Glutamatergic neuron (in vitro differentiated cells): ENCODE data around the gene SSBP1. TPM values are rescaled to one million over a fixed set of nuclear protein-coding genes. Genes with fewer than 3 reads are reported as not detected.

Experiments
- DNase-seq: peaks from one replicate; pipeline ENCODE4 v3.0.0; 2022
- H3K27ac Mint-ChIP-seq: one replicate; pipeline ENCODE4 v1.8.0; 2020; ENCODE audit warnings: mild to moderate bottlenecking, mixed read lengths, inconsistent platforms; ENCODE audit not compliant: unreplicated experiment
- H3K27me3 Mint-ChIP-seq: one replicate; pipeline ENCODE4 v1.8.0; 2020; ENCODE audit warnings: mild to moderate bottlenecking, moderate library complexity, mixed read lengths, inconsistent platforms; ENCODE audit not compliant: unreplicated experiment
- H3K36me3 Mint-ChIP-seq: one replicate; pipeline ENCODE4 v1.8.0; 2020; ENCODE audit warnings: mild to moderate bottlenecking, mixed read lengths, inconsistent platforms; ENCODE audit not compliant: unreplicated experiment
- H3K4me1 Mint-ChIP-seq: one replicate; pipeline ENCODE4 v1.8.0; 2020; ENCODE audit warnings: mild to moderate bottlenecking, low read depth, mixed read lengths, inconsistent platforms; ENCODE audit not compliant: unreplicated experiment
- H3K4me3 Mint-ChIP-seq: one replicate; pipeline ENCODE4 v1.8.0; 2020; ENCODE audit warnings: mild to moderate bottlenecking, mixed read lengths, inconsistent platforms; ENCODE audit not compliant: unreplicated experiment
- H3K9me3 Mint-ChIP-seq: one replicate; pipeline ENCODE4 v1.8.0; 2020; ENCODE audit warnings: mild to moderate bottlenecking, moderate library complexity, mixed read lengths, inconsistent platforms; ENCODE audit not compliant: unreplicated experiment
- total RNA-seq: library from RNA; stranded (reverse); fragmentation: NEBNext Ultra II Directional; extraction: Animal tissue kit (Norgen Biotek cat#: 25700); gene quantifications from one replicate; pipeline ENCODE4 v1.2.1, GENCODE V29; 2021; ENCODE audit not compliant: unreplicated experiment
- TF ChIP-seq, protein P1 (sequence below): fragments of 200-600 bp; sonication (generic); IDR thresholded peaks from one replicate; pipeline ENCODE4 v1.5.0; 2021; ENCODE audit not compliant: partially characterized antibody, unreplicated experiment

SSBP1 gene
- total RNA-seq, 1 donor from 2014 or later, result 123 TPM

DNA sequence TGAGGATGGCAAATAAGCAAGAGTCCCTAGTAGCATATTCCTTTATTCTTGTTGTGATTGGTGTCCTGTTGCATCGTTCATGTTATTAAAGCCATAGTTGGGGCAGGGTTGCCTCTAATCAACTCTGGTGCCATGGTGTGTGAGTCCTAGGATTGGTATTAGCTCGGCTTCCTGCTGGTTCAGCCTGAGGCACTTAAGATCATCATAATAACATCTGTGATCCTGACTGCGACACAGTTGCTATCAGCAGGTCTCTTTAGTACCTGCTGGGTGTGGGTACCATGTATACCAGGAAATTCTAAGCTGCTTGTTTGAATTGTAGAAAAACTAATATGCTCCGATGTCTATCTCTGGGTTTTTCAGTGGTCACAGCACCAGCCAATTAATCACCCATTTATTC lies 28.4 kb upstream of the SSBP1 start:
- no peaks in the 10 kb centered on the region for H3K36me3 Mint-ChIP-seq
- DNase-seq, result no peak
- H3K27me3 Mint-ChIP-seq, result no peaks in the 10 kb centered on the region
- TF ChIP-seq, protein P1, sequence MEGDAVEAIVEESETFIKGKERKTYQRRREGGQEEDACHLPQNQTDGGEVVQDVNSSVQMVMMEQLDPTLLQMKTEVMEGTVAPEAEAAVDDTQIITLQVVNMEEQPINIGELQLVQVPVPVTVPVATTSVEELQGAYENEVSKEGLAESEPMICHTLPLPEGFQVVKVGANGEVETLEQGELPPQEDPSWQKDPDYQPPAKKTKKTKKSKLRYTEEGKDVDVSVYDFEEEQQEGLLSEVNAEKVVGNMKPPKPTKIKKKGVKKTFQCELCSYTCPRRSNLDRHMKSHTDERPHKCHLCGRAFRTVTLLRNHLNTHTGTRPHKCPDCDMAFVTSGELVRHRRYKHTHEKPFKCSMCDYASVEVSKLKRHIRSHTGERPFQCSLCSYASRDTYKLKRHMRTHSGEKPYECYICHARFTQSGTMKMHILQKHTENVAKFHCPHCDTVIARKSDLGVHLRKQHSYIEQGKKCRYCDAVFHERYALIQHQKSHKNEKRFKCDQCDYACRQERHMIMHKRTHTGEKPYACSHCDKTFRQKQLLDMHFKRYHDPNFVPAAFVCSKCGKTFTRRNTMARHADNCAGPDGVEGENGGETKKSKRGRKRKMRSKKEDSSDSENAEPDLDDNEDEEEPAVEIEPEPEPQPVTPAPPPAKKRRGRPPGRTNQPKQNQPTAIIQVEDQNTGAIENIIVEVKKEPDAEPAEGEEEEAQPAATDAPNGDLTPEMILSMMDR, result no peak
- H3K4me3 Mint-ChIP-seq, result no peak overlapping the region
- no peaks in the 10 kb centered on the region for H3K4me1 Mint-ChIP-seq
- H3K9me3 Mint-ChIP-seq, result peaks cover 2% of the 10 kb centered on the region
- H3K27ac Mint-ChIP-seq, result no peak overlapping the region

DNA sequence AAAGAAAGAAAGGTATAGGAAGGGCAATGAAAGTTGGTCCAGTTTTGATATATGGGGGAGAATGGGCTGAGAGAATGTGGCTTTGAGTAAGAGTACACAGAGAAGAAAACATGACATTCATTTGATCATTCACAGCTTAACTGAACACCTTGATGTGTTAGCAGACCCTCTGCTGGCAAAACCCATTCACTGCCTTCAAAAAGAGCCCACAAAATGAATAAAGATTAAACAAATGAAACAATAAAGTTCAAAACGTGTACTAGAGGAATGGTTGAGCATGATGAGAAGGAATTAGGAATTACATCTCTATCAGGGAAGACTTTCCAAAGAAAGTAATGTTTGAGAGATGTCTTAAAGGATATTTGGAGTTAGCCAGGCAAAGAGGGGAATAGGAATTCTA lies 27.9 kb upstream of the SSBP1 start:
- H3K4me1 Mint-ChIP-seq, result no peaks in the 10 kb centered on the region
- peaks cover 2% of the 10 kb centered on the region for H3K9me3 Mint-ChIP-seq
- H3K36me3 Mint-ChIP-seq, result no peaks in the 10 kb centered on the region
- no peaks in the 10 kb centered on the region for H3K27me3 Mint-ChIP-seq
- TF ChIP-seq, protein P1, result no peak
- no peak overlapping the region for H3K4me3 Mint-ChIP-seq
- no peak for DNase-seq
- no peak overlapping the region for H3K27ac Mint-ChIP-seq

DNA sequence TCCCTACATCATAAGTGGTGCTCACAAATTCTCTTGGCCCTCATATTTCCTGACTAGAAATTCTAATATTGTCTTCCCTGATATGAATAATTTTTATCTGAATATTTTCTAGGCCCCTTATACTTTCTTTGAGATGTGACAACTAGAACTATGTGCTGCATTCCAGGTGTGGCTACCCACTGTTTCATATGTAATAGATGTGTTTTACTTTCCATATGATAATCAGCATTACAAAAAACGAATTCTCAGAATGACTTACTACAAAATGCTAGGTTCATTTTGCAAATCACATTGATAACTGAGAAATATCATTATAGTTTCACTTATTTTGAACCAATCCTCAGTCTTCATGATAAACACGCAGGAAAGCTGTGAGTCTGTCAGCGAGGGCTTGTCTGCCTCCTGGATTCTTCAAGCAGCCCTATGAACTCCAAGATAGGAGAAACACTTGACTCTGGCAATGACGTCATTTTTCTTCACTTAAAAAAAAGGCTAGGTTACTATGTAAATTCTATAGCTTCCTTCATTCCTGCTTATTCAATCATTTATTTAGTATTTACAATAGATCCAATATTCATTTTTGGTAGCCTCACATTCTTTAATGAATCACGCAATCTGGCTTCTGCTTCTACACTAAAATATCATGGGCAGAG lies 25.4 kb upstream of the SSBP1 start:
- H3K4me3 Mint-ChIP-seq, result no peak overlapping the region

DNA sequence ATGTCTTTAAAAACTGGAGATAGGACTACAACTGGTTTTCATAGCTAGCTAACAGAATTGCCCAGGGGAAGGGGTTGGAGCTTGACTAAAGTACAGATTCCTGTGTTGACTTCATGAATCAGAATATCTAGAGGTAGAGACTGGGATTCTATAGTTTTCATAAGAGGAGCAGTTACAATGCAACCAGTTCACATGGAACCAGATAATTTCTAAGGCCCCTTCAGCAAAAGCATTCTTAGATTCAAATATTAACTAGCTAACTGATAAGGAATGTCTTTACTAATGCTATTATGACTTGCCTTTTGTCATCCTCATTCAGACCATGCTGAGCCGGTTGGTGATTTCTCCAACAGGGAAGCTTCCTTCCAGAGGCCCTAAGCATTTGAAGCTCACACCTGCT lies 24.3 kb upstream of the SSBP1 start:
- Mint-ChIP-seq H3K9me3 (no peaks in the 10 kb centered on the region), H3K36me3 (no peaks in the 10 kb centered on the region), H3K27ac (no peak overlapping the region), H3K4me1 (no peaks in the 10 kb centered on the region), H3K4me3 (no peak overlapping the region), H3K27me3 (no peaks in the 10 kb centered on the region)
- TF ChIP-seq, protein P1, result no peak
- DNase-seq, result no peak

More for the DNA sequence above, 25.4 kb upstream of the SSBP1 start:
- H3K27ac Mint-ChIP-seq, result no peak overlapping the region
- TF ChIP-seq, protein P1, result no peak
- no peaks in the 10 kb centered on the region for H3K36me3 Mint-ChIP-seq
- H3K27me3 Mint-ChIP-seq, result no peaks in the 10 kb centered on the region
- no peak for DNase-seq
- H3K4me1 Mint-ChIP-seq, result no peaks in the 10 kb centered on the region
- H3K9me3 Mint-ChIP-seq, result no peaks in the 10 kb centered on the region

DNA sequence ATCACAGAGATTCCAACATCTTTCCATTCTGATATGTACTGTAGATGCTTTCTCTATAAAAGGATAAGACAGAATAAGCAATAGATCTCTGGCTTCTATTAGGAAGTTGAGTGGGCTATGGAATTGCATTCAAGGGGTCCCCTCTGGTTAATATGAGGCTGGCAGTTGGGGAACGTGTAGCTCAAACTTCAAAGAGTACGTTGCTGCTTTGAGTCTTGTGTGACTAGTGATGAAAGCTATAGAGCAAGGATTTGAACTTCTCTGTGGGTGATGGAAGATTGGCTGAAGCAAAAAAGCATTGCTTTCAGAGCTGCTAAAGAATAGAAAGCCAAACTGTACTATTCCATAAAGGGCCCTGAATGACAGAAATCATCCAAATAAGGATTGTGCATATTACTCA lies 23.6 kb upstream of the SSBP1 start:
- no peaks in the 10 kb centered on the region for H3K4me1 Mint-ChIP-seq
- TF ChIP-seq, protein P1, result no peak
- no peak for DNase-seq
- no peaks in the 10 kb centered on the region for H3K36me3 Mint-ChIP-seq
- H3K27ac Mint-ChIP-seq, result no peak overlapping the region
- no peaks in the 10 kb centered on the region for H3K9me3 Mint-ChIP-seq
- no peak overlapping the region for H3K4me3 Mint-ChIP-seq
- no peaks in the 10 kb centered on the region for H3K27me3 Mint-ChIP-seq
